RWPE2 (cell line): ENCODE results near the gene TTC5.
A peak's percentile ranks its signal among the peaks of the same experiment; 100 is the strongest.
"Not testable (repeated sequence)": the region's sequence is repeated elsewhere in the genome, so short reads cannot be mapped to it uniquely, and the experiment has no call there.

ENCODE experiments used
- ATAC-seq: fragments of 200-7000 bp; cut with Tn5 transposase; 3 replicates; pipeline ENCODE4 v1.9.1; 2021; ENCODE audit warnings: low read depth
- DNase-seq: peaks from one replicate; pipeline ENCODE4 v3.0.0-alpha.2; 2020; ENCODE audit warnings: low spot score
- H3K27ac ChIP-seq: fragments of 450-650 bp; 2 replicates; pipeline ENCODE4 v1.5.1; 2017; ENCODE audit warnings: mild to moderate bottlenecking; ENCODE audit not compliant: poor library complexity, severe bottlenecking
- H3K27me3 ChIP-seq: fragments of 250-450 bp; sonication (Bioruptor Pico); 2 replicates; pipeline ENCODE4 v1.5.1; 2021; ENCODE audit warnings: mild to moderate bottlenecking, moderate library complexity; ENCODE audit not compliant: insufficient read depth, poor library complexity, severe bottlenecking
- H3K36me3 ChIP-seq: fragments of 250-450 bp; sonication (Bioruptor Pico); 2 replicates; pipeline ENCODE4 v1.5.1; 2020; ENCODE audit warnings: low read depth, mild to moderate bottlenecking, moderate library complexity
- H3K4me1 ChIP-seq: fragments of 250-450 bp; sonication (Bioruptor Pico); 2 replicates; pipeline ENCODE4 v1.5.1; 2021; ENCODE audit warnings: mild to moderate bottlenecking, moderate library complexity; ENCODE audit not compliant: insufficient read depth, poor library complexity, severe bottlenecking
- H3K4me3 ChIP-seq: fragments of 250-450 bp; sonication (Bioruptor Pico); 2 replicates; pipeline ENCODE4 v1.5.1; 2021; ENCODE audit warnings: mild to moderate bottlenecking, moderate library complexity; ENCODE audit not compliant: severe bottlenecking
- H3K9me3 ChIP-seq: fragments of 250-450 bp; sonication (Bioruptor Pico); 2 replicates; pipeline ENCODE4 v1.5.1; 2021; ENCODE audit warnings: mild to moderate bottlenecking, moderate library complexity; ENCODE audit not compliant: severe bottlenecking
- CTCF ChIP-seq: fragments of 450-650 bp; IDR thresholded peaks from one replicate; pipeline ENCODE4 v1.5.1; 2017; ENCODE audit warnings: mild to moderate bottlenecking, moderate library complexity; ENCODE audit not compliant: poor library complexity, severe bottlenecking

TTC5 gene

GRCh38 chr14:20346713-20347112 lies 41.0 kb upstream of the TTC5 start:
- H3K9me3 ChIP-seq: no peaks in the 10 kb centered on the region
- no peak overlapping the region for H3K27ac ChIP-seq
- no peaks in the 10 kb centered on the region for H3K27me3 ChIP-seq
- ATAC-seq (no peak), DNase-seq (no peak)
- H3K36me3 ChIP-seq: peaks cover 75% of the 10 kb centered on the region
- H3K4me3 ChIP-seq: no peak overlapping the region
- H3K4me1 ChIP-seq: peaks cover 2% of the 10 kb centered on the region
- TF ChIP-seq CTCF: no peak

- H3K9me3 ChIP-seq: no peaks in the 10 kb centered on the region
- no peaks in the 10 kb centered on the region for H3K27me3 ChIP-seq
- DNase-seq: no peak
- no peak for ATAC-seq
- no peak overlapping the region for H3K4me3 ChIP-seq
- H3K4me1 ChIP-seq: peaks cover 6% of the 10 kb centered on the region
- H3K36me3 ChIP-seq: peaks cover 61% of the 10 kb centered on the region
- TF ChIP-seq CTCF: no peak
- no peak overlapping the region for H3K27ac ChIP-seq
These were observed 39.6 kb upstream of the TTC5 start for GRCh38 chr14:20345366-20345765.

DNA sequence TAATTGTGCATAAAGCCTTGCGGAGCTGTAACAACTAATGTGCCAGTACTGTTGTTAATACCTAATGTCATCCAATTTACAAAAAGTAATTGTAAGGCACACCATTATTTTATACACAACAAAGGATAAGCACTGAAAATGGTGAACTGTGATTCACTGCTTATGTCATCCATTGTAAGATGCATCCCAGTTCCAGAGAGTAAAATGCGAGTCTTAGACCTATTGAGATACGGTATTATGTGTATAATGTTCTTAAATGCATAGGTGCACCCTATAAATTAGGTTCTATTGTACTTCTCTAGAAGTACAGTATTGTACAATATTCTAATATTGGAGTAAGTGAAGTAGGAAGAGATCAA lies 38.1 kb upstream of the TTC5 start:
- Histone ChIP-seq H3K4me3 (peak overlapping the region; percentile 76), H3K27ac (peak overlapping the region; percentile 94), H3K4me1 (peaks cover 6% of the 10 kb centered on the region), H3K36me3 (peaks cover 46% of the 10 kb centered on the region), H3K9me3 (no peaks in the 10 kb centered on the region), H3K27me3 (no peaks in the 10 kb centered on the region)
- no peak for DNase-seq
- no peak for TF ChIP-seq CTCF
- no peak for ATAC-seq

- no peak for TF ChIP-seq CTCF
- H3K4me3 ChIP-seq: peak within 1 kb of the TSS; percentile 76
- peaks cover 6% of the 10 kb centered on the region for H3K4me1 ChIP-seq
- H3K9me3 ChIP-seq: no peaks in the 10 kb centered on the region
- peak within 1 kb of the TSS; percentile 94 for H3K27ac ChIP-seq
- no peaks in the 10 kb centered on the region for H3K27me3 ChIP-seq
- H3K36me3 ChIP-seq: peaks cover 40% of the 10 kb centered on the region
- ATAC-seq (peak; percentile 99), DNase-seq (peak; percentile 100)
These were observed 37.5 kb upstream of the TTC5 start, which contains the start of gene PARP2 for GRCh38 chr14:20343092-20343861. PARP2 (plus strand) TSS chr14:20343635; CDS start chr14:20343642, 7 bp downstream.

DNA sequence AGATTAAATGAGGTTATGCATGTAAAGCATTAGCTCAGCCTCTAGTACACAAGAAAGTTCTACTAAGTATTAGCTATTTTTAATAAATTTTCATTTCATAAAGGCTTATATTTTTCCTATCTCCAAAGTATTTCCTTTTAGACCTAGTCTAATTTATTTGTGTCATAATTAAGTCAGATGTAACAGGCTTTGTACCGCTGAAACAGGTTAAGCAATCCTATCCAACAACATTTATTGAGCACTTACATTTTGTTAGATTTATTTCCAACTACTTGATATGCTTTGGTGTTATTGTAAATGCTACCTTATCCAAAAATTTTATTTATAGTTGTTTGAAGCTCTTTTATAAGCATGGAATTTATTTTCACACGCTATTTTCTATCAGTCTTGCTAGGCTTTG lies 35.9 kb upstream of the TTC5 start:
- peaks cover 6% of the 10 kb centered on the region for H3K4me1 ChIP-seq
- DNase-seq (no peak), ATAC-seq (no peak)
- TF ChIP-seq CTCF: no peak
- no peaks in the 10 kb centered on the region for H3K9me3 ChIP-seq
- peak overlapping the region; percentile 76 for H3K4me3 ChIP-seq
- H3K36me3 ChIP-seq: peaks cover 27% of the 10 kb centered on the region
- peak overlapping the region; percentile 94 for H3K27ac ChIP-seq
- H3K27me3 ChIP-seq: no peaks in the 10 kb centered on the region

GRCh38 chr14:20341032-20341431 lies 35.3 kb upstream of the TTC5 start:
- not testable (repeated sequence) for H3K27me3 ChIP-seq, H3K9me3 ChIP-seq, H3K4me1 ChIP-seq, ATAC-seq, H3K27ac ChIP-seq, DNase-seq, H3K4me3 ChIP-seq
- H3K36me3 ChIP-seq: peaks cover 20% of the 10 kb centered on the region
